Embryonic facial prominence (tissue), 1 donor: Measurements from ENCODE around the gene GOPC.
"Not testable (repeated sequence)": the region's sequence is repeated elsewhere in the genome, so short reads cannot be mapped to it uniquely, and the experiment has no call there.

Experiments
- DNase-seq: peaks from one replicate; pipeline ENCODE4 v3.0.0-alpha.2; 2016; ENCODE audit errors: extremely low spot score

Gene GOPC

GRCh38 chr6:117602151-117602898, at the start of gene GOPC:
GOPC (minus strand) TSS chr6:117602511; CDS start chr6:117602288, 223 bp downstream.
- peak; percentile 95 for DNase-seq

GRCh38 chr6:117651984-117652383, 49.7 kb upstream of the GOPC start:
- DNase-seq, result not testable (repeated sequence)

- DNase-seq, result no peak
Observed at GRCh38 chr6:117642976-117643375, 40.7 kb upstream of the GOPC start.

- no peak for DNase-seq
Observed at GRCh38 chr6:117637770-117638169, 35.5 kb upstream of the GOPC start.

GRCh38 chr6:117629119-117629660, 26.9 kb upstream of the GOPC start:
- DNase-seq, result no peak

GRCh38 chr6:117627533-117627932, 25.2 kb upstream of the GOPC start:
- no peak for DNase-seq

- no peak for DNase-seq
Observed at GRCh38 chr6:117624869-117625481, 22.7 kb upstream of the GOPC start.

GRCh38 chr6:117619178-117619577, 16.9 kb upstream of the GOPC start:
- DNase-seq, result no peak

GRCh38 chr6:117617210-117618035, 15.1 kb upstream of the GOPC start:
- no peak for DNase-seq

- no peak for DNase-seq
Observed at GRCh38 chr6:117616391-117617209, 14.3 kb upstream of the GOPC start.

GRCh38 chr6:117615750-117616390, 13.6 kb upstream of the GOPC start:
- DNase-seq, result no peak

- DNase-seq, result no peak
Observed at GRCh38 chr6:117613920-117614560, 11.7 kb upstream of the GOPC start.

- DNase-seq, result no peak
Observed at GRCh38 chr6:117607511-117607910, 5.2 kb upstream of the GOPC start.

- DNase-seq, result peak; percentile 39
Observed at GRCh38 chr6:117605169-117605826, 3.0 kb upstream of the GOPC start.

GRCh38 chr6:117603821-117604220, 1.5 kb upstream of the GOPC start:
- no peak for DNase-seq

- DNase-seq, result no peak
Observed at GRCh38 chr6:117602899-117603588, 733 bp upstream of the GOPC start.

GRCh38 chr6:117601811-117602150, 530 bp downstream of the GOPC start:
- DNase-seq, result no peak

GRCh38 chr6:117600008-117600743, 2.1 kb downstream of the GOPC start:
- no peak for DNase-seq

GRCh38 chr6:117597755-117598154, 4.6 kb downstream of the GOPC start:
- DNase-seq, result no peak
